ENCODE data around the gene CST5.

CST5 gene

GRCh38 chr20:23874747-23875146, 4.8 kb downstream of the CST5 start:
- Histone ChIP-seq H3K9ac (ENCODE audit: low read length) (no peak overlapping the region), H3K4me3 (ENCODE audit: low read depth, low read length, poor library complexity, severe bottlenecking) (no peak overlapping the region), H3K27me3 (ENCODE audit: insufficient read depth, low read length) (no peaks in the 10 kb centered on the region), H3F3A (ENCODE audit: insufficient read depth, low read length) (no peaks in the 10 kb centered on the region), H3K9me2 (ENCODE audit: low read depth, low read length) (no peaks in the 10 kb centered on the region), H3K4me1 (ENCODE audit: insufficient read depth, low read length, severe bottlenecking) (no peaks in the 10 kb centered on the region), H3K9me3 (ENCODE audit: low read length) (no peaks in the 10 kb centered on the region), H4K20me1 (ENCODE audit: insufficient read depth, low read length) (no peaks in the 10 kb centered on the region), H2AFZ (ENCODE audit: low read length) (no peak overlapping the region), H3K27ac (ENCODE audit: low read depth, low read length, poor library complexity, severe bottlenecking) (no peak overlapping the region), H3K4me2 (ENCODE audit: low read length) (no peak overlapping the region), H3K79me2 (ENCODE audit: insufficient read depth, low read length) (no peaks in the 10 kb centered on the region), H3K36me3 (ENCODE audit: insufficient read depth, low read length) (no peaks in the 10 kb centered on the region)
- TF ChIP-seq EZH2 (IDR thresholded peaks at IDR 0.05; ENCODE audit: borderline replicate concordance, low read length) (no peak), CTCF (IDR thresholded peaks at IDR 0.05; ENCODE audit: low read length) (no peak)

GRCh38 chr20:23873370-23874015, 6.1 kb downstream of the CST5 start:
- no peaks in the 10 kb centered on the region for H3K79me2 ChIP-seq (ENCODE audit: insufficient read depth, low read length)

GRCh38 chr20:23872065-23872464, 7.5 kb downstream of the CST5 start:
- H3K9me3 ChIP-seq (ENCODE audit: low read length): no peaks in the 10 kb centered on the region
- H3F3A ChIP-seq (ENCODE audit: insufficient read depth, low read length): no peaks in the 10 kb centered on the region
- no peaks in the 10 kb centered on the region for H3K79me2 ChIP-seq (ENCODE audit: insufficient read depth, low read length)
- no peaks in the 10 kb centered on the region for H3K9me2 ChIP-seq (ENCODE audit: low read depth, low read length)
- no peak overlapping the region for H3K27ac ChIP-seq (ENCODE audit: low read depth, low read length, poor library complexity, severe bottlenecking)
- H3K9ac ChIP-seq (ENCODE audit: low read length): no peak overlapping the region
- H3K36me3 ChIP-seq (ENCODE audit: insufficient read depth, low read length): no peaks in the 10 kb centered on the region
- no peak overlapping the region for H3K4me2 ChIP-seq (ENCODE audit: low read length)
- no peaks in the 10 kb centered on the region for H4K20me1 ChIP-seq (ENCODE audit: insufficient read depth, low read length)
- TF ChIP-seq CTCF (IDR thresholded peaks at IDR 0.05; ENCODE audit: low read length) (no peak), EZH2 (IDR thresholded peaks at IDR 0.05; ENCODE audit: borderline replicate concordance, low read length) (no peak)
- H3K27me3 ChIP-seq (ENCODE audit: insufficient read depth, low read length): no peaks in the 10 kb centered on the region
- no peak overlapping the region for H2AFZ ChIP-seq (ENCODE audit: low read length)
- H3K4me1 ChIP-seq (ENCODE audit: insufficient read depth, low read length, severe bottlenecking): no peaks in the 10 kb centered on the region
- H3K4me3 ChIP-seq (ENCODE audit: low read depth, low read length, poor library complexity, severe bottlenecking): no peak overlapping the region

More at GRCh38 chr20:23873370-23874015, 6.1 kb downstream of the CST5 start:
- Histone ChIP-seq H3K4me2 (ENCODE audit: low read length) (no peak overlapping the region), H3K27ac (ENCODE audit: low read depth, low read length, poor library complexity, severe bottlenecking) (no peak overlapping the region), H3K27me3 (ENCODE audit: insufficient read depth, low read length) (no peaks in the 10 kb centered on the region), H3K9ac (ENCODE audit: low read length) (no peak overlapping the region), H3K36me3 (ENCODE audit: insufficient read depth, low read length) (no peaks in the 10 kb centered on the region), H3F3A (ENCODE audit: insufficient read depth, low read length) (no peaks in the 10 kb centered on the region), H3K9me2 (ENCODE audit: low read depth, low read length) (no peaks in the 10 kb centered on the region), H4K20me1 (ENCODE audit: insufficient read depth, low read length) (no peaks in the 10 kb centered on the region), H3K4me1 (ENCODE audit: insufficient read depth, low read length, severe bottlenecking) (no peaks in the 10 kb centered on the region), H3K9me3 (ENCODE audit: low read length) (no peaks in the 10 kb centered on the region), H3K4me3 (ENCODE audit: low read depth, low read length, poor library complexity, severe bottlenecking) (no peak overlapping the region), H2AFZ (ENCODE audit: low read length) (no peak overlapping the region)
- TF ChIP-seq EZH2 (IDR thresholded peaks at IDR 0.05; ENCODE audit: borderline replicate concordance, low read length) (no peak), CTCF (IDR thresholded peaks at IDR 0.05; ENCODE audit: low read length) (no peak)

Measured in OCI-LY1 (cell line).